HepG2 (cell line): ENCODE data around the gene MTOR. TPM values are rescaled to one million over a fixed set of nuclear protein-coding genes. Genes with fewer than 3 reads are reported as not detected.

Experiments
- KIAA2018 ChIP-seq: sonication (generic); formaldehyde crosslinking; IDR thresholded peaks from 2 replicates; pipeline ENCODE4 v1.5.0; 2020; ENCODE audit warnings: mild to moderate bottlenecking, missing genetic modification reagents, borderline replicate concordance
- MATR3 ChIP-seq: sonication (generic); formaldehyde crosslinking; IDR thresholded peaks from 2 replicates; pipeline ENCODE4 v1.4.0; 2020; ENCODE audit warnings: missing genetic modification reagents
- ZNF180 ChIP-seq: sonication (generic); formaldehyde crosslinking; IDR thresholded peaks from 2 replicates; pipeline ENCODE4 v1.4.0; 2020; ENCODE audit warnings: low read depth, missing genetic modification reagents, borderline replicate concordance
- ZNF598 ChIP-seq: sonication (generic); formaldehyde crosslinking; IDR thresholded peaks from 2 replicates; pipeline ENCODE4 v1.5.1; 2020; ENCODE audit warnings: mild to moderate bottlenecking, missing genetic modification reagents, borderline replicate concordance
- ZNF766 ChIP-seq: sonication (generic); formaldehyde crosslinking; IDR thresholded peaks from 2 replicates; pipeline ENCODE4 v1.5.0; 2020; ENCODE audit warnings: missing genetic modification reagents, borderline replicate concordance
- ZNF83 ChIP-seq: sonication (generic); formaldehyde crosslinking; IDR thresholded peaks from 2 replicates; pipeline ENCODE4 v1.4.0; 2020; ENCODE audit warnings: missing genetic modification reagents, mild to moderate bottlenecking, borderline replicate concordance
- polyA plus RNA-seq, 8 experiments: library from polyadenylated mRNA; depleted of rRNA in 3 of 8; stranded (reverse) in 7 of 8; unstranded in 1 of 8; fragments of >200 nt; fragmentation: Illumina TruSeq in 4 of 8; extraction: Trizol in 4 of 8; gene quantifications; 2 replicates each; pipeline versions ENCODE4 v1.2.1 to v1.2.3, GENCODE V29; 2011 to 2016; ENCODE audit warnings: low read depth in 4 of 8, missing spikeins in 1 of 8, mixed read lengths in 1 of 8; ENCODE audit not compliant: insufficient read depth in 1 of 8
- total RNA-seq, 5 experiments: library from RNA; depleted of rRNA; stranded (reverse); fragments of >200 nt; fragmentation: Illumina TruSeq; extraction: Trizol; gene quantifications; 2 replicates each; pipeline ENCODE4 v1.2.3, GENCODE V29; 2016; ENCODE audit warnings: low read depth in 1 of 5
- TF ChIP-seq, protein P1 (sequence below): sonication (generic); formaldehyde crosslinking; conservative IDR thresholded peaks from 2 replicates; pipeline ENCODE4 v1.8.0; 2022; ENCODE audit warnings: low read depth, missing genetic modification reagents
- TF ChIP-seq, protein P2 (sequence below): sonication (generic); formaldehyde crosslinking; IDR thresholded peaks from 2 replicates; pipeline ENCODE4 v1.4.0; 2020; ENCODE audit warnings: missing genetic modification reagents
- TF ChIP-seq, protein P3 (sequence below): sonication (generic); formaldehyde crosslinking; IDR thresholded peaks from 2 replicates; pipeline ENCODE4 v1.4.0; 2020; ENCODE audit warnings: missing genetic modification reagents; ENCODE audit errors: not compliant biosample characterization
- TF ChIP-seq, protein P4 (sequence below): sonication (generic); formaldehyde crosslinking; IDR thresholded peaks from 2 replicates; pipeline ENCODE4 v1.5.0; 2020; ENCODE audit warnings: mild to moderate bottlenecking, missing genetic modification reagents, borderline replicate concordance

The MTOR gene
- total and polyA plus RNA-seq, 2 of the 13 experiments (the other 11 are each of a cell fraction or from before 2014, with no cell fraction given): 24.6 to 34.6 TPM

- TF ChIP-seq, protein P1, sequence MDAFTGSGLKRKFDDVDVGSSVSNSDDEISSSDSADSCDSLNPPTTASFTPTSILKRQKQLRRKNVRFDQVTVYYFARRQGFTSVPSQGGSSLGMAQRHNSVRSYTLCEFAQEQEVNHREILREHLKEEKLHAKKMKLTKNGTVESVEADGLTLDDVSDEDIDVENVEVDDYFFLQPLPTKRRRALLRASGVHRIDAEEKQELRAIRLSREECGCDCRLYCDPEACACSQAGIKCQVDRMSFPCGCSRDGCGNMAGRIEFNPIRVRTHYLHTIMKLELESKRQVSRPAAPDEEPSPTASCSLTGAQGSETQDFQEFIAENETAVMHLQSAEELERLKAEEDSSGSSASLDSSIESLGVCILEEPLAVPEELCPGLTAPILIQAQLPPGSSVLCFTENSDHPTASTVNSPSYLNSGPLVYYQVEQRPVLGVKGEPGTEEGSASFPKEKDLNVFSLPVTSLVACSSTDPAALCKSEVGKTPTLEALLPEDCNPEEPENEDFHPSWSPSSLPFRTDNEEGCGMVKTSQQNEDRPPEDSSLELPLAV: no peak
- TF ChIP-seq MATR3 (CRISPR knock-in tag): no peak
- TF ChIP-seq ZNF180 (CRISPR knock-in tag): no peak
- TF ChIP-seq ZNF766 (CRISPR knock-in tag): no peak
- no peak for TF ChIP-seq KIAA2018
- no peak for TF ChIP-seq ZNF83
- TF ChIP-seq, protein P2, sequence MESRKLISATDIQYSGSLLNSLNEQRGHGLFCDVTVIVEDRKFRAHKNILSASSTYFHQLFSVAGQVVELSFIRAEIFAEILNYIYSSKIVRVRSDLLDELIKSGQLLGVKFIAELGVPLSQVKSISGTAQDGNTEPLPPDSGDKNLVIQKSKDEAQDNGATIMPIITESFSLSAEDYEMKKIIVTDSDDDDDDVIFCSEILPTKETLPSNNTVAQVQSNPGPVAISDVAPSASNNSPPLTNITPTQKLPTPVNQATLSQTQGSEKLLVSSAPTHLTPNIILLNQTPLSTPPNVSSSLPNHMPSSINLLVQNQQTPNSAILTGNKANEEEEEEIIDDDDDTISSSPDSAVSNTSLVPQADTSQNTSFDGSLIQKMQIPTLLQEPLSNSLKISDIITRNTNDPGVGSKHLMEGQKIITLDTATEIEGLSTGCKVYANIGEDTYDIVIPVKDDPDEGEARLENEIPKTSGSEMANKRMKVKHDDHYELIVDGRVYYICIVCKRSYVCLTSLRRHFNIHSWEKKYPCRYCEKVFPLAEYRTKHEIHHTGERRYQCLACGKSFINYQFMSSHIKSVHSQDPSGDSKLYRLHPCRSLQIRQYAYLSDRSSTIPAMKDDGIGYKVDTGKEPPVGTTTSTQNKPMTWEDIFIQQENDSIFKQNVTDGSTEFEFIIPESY (CRISPR knock-in tag): no peak
- TF ChIP-seq, protein P3, sequence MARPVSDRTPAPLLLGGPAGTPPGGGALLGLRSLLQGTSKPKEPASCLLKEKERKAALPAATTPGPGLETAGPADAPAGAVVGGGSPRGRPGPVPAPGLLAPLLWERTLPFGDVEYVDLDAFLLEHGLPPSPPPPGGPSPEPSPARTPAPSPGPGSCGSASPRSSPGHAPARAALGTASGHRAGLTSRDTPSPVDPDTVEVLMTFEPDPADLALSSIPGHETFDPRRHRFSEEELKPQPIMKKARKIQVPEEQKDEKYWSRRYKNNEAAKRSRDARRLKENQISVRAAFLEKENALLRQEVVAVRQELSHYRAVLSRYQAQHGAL: no peak
- TF ChIP-seq, protein P4, sequence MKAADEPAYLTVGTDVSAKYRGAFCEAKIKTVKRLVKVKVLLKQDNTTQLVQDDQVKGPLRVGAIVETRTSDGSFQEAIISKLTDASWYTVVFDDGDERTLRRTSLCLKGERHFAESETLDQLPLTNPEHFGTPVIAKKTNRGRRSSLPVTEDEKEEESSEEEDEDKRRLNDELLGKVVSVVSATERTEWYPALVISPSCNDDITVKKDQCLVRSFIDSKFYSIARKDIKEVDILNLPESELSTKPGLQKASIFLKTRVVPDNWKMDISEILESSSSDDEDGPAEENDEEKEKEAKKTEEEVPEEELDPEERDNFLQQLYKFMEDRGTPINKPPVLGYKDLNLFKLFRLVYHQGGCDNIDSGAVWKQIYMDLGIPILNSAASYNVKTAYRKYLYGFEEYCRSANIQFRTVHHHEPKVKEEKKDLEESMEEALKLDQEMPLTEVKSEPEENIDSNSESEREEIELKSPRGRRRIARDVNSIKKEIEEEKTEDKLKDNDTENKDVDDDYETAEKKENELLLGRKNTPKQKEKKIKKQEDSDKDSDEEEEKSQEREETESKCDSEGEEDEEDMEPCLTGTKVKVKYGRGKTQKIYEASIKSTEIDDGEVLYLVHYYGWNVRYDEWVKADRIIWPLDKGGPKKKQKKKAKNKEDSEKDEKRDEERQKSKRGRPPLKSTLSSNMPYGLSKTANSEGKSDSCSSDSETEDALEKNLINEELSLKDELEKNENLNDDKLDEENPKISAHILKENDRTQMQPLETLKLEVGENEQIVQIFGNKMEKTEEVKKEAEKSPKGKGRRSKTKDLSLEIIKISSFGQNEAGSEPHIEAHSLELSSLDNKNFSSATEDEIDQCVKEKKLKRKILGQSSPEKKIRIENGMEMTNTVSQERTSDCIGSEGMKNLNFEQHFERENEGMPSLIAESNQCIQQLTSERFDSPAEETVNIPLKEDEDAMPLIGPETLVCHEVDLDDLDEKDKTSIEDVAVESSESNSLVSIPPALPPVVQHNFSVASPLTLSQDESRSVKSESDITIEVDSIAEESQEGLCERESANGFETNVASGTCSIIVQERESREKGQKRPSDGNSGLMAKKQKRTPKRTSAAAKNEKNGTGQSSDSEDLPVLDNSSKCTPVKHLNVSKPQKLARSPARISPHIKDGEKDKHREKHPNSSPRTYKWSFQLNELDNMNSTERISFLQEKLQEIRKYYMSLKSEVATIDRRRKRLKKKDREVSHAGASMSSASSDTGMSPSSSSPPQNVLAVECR (CRISPR knock-in tag): peak; percentile 96
- TF ChIP-seq ZNF598 (CRISPR knock-in tag): no peak; the same call in 1 of the 2 replicates
Observed at GRCh38 chr1:11272832-11273594, 10.7 kb upstream of the MTOR start, which contains the start of gene UBIAD1 (continued).
